Ovary (tissue), 3 donors: Measurements from ENCODE around the gene TBC1D12.

Experiments used
- CTCF ChIP-seq, 3 donors: fragments of 450-650 bp in 2 of 3; fragments of 200-600 bp in 1 of 3; IDR thresholded peaks; one replicate each; pipeline versions ENCODE4 v1.5.1 to v1.8.0; 2016 to 2022; ENCODE audit warnings: antibody characterized with exemption in 3 of 3, mild to moderate bottlenecking in 1 of 3
- EP300 ChIP-seq: sonication (generic); formaldehyde crosslinking; IDR thresholded peaks from one replicate; pipeline ENCODE4 v1.6.1; 2017; ENCODE audit warnings: antibody characterized with exemption
- POLR2A ChIP-seq: fragments of 450-650 bp; IDR thresholded peaks from one replicate; pipeline ENCODE4 v1.6.1; 2017; ENCODE audit warnings: antibody characterized with exemption, mild to moderate bottlenecking, moderate library complexity
- donor health status: DM: no; HTN: no; CAD: no.

GRCh38 chr10:94420998-94421528, 18.7 kb downstream of the TBC1D12 start:
- TF ChIP-seq CTCF (IDR thresholded peaks at IDR 0.05) (no peak), EP300 (no peak), POLR2A (no peak)
